ENCODE data around the gene MAGEB6B. TPM values are rescaled to one million over a fixed set of nuclear protein-coding genes. Genes with fewer than 3 reads are reported as not detected.

The MAGEB6B gene
- total and polyA plus RNA-seq, 7 experiments from 2014 or later, result not detected

Other genes starting within 250 kb of the MAGEB6B start
- gene MAGEB18, start 22.3 kb upstream of the MAGEB6B start, total RNA-seq, result not detected
- not detected for gene MAGEB18, start 22.3 kb upstream of the MAGEB6B start, polyA plus RNA-seq
- gene MAGEB6, start 31.8 kb downstream of the MAGEB6B start, total RNA-seq, result not detected
- gene MAGEB6, start 31.8 kb downstream of the MAGEB6B start, polyA plus RNA-seq, result not detected
- not detected for gene MAGEB5, start 55.6 kb downstream of the MAGEB6B start, total RNA-seq
- not detected for gene MAGEB5, start 55.6 kb downstream of the MAGEB6B start, polyA plus RNA-seq

Measured in naive thymus-derived CD4-positive, alpha-beta T cell (primary cell).